HEK293 (cell line): ENCODE results near the gene STOX1.
"Not testable (repeated sequence)": the region's sequence is repeated elsewhere in the genome, so short reads cannot be mapped to it uniquely, and the experiment has no call there.

ENCODE experiments used
- BCL11A ChIP-seq: fragments of 450-650 bp; formaldehyde crosslinking; IDR thresholded peaks from 2 replicates; pipeline ENCODE4 v1.5.1; 2016; ENCODE audit warnings: low read depth, missing biosample characterization, missing genetic modification characterization
- HOXA7 ChIP-seq: sonication (generic); formaldehyde crosslinking; IDR thresholded peaks from 2 replicates; pipeline ENCODE4 v1.8.1; 2022; ENCODE audit warnings: missing genetic modification reagents, borderline replicate concordance
- ZNF24 ChIP-seq: fragments of 450-650 bp; formaldehyde crosslinking; IDR thresholded peaks from 2 replicates; pipeline ENCODE4 v1.5.1; 2016; ENCODE audit warnings: missing biosample characterization, missing genetic modification characterization
- ZNF404 ChIP-seq: fragments of 450-650 bp; formaldehyde crosslinking; IDR thresholded peaks from 2 replicates; pipeline ENCODE4 v1.5.1; 2017; ENCODE audit warnings: missing biosample characterization, missing genetic modification characterization
- ZNF561 ChIP-seq: fragments of 450-650 bp; IDR thresholded peaks from 2 replicates; pipeline ENCODE4 v1.5.1; 2018; ENCODE audit warnings: missing biosample characterization, missing genetic modification characterization, borderline replicate concordance
- ZSCAN30 ChIP-seq: fragments of 450-650 bp; IDR thresholded peaks from 2 replicates; pipeline ENCODE4 v1.5.1; 2018; ENCODE audit warnings: missing biosample characterization, mild to moderate bottlenecking, missing genetic modification characterization, moderate library complexity
- TF ChIP-seq, protein P1 (sequence below): fragments of 450-650 bp; formaldehyde crosslinking; IDR thresholded peaks from 2 replicates; pipeline ENCODE4 v1.5.1; 2016; ENCODE audit warnings: missing biosample characterization, missing genetic modification characterization
- TF ChIP-seq, protein P2 (sequence below): fragments of 450-650 bp; formaldehyde crosslinking; IDR thresholded peaks from 2 replicates; pipeline ENCODE4 v1.5.1; 2016; ENCODE audit warnings: missing biosample characterization, missing genetic modification characterization
- TF ChIP-seq, protein P3 (sequence below): fragments of 450-650 bp; formaldehyde crosslinking; IDR thresholded peaks from 2 replicates; pipeline ENCODE4 v1.5.1; 2016; ENCODE audit warnings: missing biosample characterization, missing genetic modification characterization
- TF ChIP-seq, protein P4 (sequence below): fragments of 450-650 bp; formaldehyde crosslinking; IDR thresholded peaks from 2 replicates; pipeline ENCODE4 v1.5.1; 2016; ENCODE audit warnings: missing biosample characterization, missing genetic modification characterization

DNA sequence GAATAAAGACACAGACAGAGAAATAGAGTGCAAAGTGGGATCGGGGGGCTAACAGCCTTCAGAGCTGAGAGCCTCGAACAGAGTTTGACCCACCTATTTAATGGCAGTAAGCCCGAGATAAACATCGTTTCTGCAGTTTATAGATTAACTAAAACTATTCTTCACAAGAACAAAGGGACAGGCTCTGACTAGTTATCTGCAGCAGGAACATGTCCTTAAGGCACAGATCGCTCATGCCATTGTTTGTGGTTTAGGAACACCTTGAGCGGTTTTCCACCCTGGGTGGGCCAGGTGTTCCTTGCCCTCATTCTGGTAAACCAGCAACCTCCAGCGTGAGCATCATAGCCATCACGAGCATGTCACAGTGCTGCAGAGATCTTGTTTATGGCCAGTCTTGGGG, 40.8 kb downstream of the STOX1 start:
- not testable (repeated sequence) for TF ChIP-seq ZNF561 (tag by site-specific recombination); ZSCAN30 (tag by site-specific recombination); ZNF24; HOXA7 (CRISPR knock-in tag); BCL11A; ZNF404 (tag by site-specific recombination)
- TF ChIP-seq, protein P1, sequence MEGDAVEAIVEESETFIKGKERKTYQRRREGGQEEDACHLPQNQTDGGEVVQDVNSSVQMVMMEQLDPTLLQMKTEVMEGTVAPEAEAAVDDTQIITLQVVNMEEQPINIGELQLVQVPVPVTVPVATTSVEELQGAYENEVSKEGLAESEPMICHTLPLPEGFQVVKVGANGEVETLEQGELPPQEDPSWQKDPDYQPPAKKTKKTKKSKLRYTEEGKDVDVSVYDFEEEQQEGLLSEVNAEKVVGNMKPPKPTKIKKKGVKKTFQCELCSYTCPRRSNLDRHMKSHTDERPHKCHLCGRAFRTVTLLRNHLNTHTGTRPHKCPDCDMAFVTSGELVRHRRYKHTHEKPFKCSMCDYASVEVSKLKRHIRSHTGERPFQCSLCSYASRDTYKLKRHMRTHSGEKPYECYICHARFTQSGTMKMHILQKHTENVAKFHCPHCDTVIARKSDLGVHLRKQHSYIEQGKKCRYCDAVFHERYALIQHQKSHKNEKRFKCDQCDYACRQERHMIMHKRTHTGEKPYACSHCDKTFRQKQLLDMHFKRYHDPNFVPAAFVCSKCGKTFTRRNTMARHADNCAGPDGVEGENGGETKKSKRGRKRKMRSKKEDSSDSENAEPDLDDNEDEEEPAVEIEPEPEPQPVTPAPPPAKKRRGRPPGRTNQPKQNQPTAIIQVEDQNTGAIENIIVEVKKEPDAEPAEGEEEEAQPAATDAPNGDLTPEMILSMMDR (tag by site-specific recombination) = not testable (repeated sequence)
- TF ChIP-seq, protein P2, sequence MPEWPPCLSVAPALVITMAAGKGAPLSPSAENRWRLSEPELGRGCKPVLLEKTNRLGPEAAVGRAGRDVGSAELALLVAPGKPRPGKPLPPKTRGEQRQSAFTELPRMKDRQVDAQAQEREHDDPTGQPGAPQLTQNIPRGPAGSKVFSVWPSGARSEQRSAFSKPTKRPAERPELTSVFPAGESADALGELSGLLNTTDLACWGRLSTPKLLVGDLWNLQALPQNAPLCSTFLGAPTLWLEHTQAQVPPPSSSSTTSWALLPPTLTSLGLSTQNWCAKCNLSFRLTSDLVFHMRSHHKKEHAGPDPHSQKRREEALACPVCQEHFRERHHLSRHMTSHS (tag by site-specific recombination) = not testable (repeated sequence)
- TF ChIP-seq, protein P3, sequence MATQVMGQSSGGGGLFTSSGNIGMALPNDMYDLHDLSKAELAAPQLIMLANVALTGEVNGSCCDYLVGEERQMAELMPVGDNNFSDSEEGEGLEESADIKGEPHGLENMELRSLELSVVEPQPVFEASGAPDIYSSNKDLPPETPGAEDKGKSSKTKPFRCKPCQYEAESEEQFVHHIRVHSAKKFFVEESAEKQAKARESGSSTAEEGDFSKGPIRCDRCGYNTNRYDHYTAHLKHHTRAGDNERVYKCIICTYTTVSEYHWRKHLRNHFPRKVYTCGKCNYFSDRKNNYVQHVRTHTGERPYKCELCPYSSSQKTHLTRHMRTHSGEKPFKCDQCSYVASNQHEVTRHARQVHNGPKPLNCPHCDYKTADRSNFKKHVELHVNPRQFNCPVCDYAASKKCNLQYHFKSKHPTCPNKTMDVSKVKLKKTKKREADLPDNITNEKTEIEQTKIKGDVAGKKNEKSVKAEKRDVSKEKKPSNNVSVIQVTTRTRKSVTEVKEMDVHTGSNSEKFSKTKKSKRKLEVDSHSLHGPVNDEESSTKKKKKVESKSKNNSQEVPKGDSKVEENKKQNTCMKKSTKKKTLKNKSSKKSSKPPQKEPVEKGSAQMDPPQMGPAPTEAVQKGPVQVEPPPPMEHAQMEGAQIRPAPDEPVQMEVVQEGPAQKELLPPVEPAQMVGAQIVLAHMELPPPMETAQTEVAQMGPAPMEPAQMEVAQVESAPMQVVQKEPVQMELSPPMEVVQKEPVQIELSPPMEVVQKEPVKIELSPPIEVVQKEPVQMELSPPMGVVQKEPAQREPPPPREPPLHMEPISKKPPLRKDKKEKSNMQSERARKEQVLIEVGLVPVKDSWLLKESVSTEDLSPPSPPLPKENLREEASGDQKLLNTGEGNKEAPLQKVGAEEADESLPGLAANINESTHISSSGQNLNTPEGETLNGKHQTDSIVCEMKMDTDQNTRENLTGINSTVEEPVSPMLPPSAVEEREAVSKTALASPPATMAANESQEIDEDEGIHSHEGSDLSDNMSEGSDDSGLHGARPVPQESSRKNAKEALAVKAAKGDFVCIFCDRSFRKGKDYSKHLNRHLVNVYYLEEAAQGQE (tag by site-specific recombination) = not testable (repeated sequence)
- TF ChIP-seq, protein P4, sequence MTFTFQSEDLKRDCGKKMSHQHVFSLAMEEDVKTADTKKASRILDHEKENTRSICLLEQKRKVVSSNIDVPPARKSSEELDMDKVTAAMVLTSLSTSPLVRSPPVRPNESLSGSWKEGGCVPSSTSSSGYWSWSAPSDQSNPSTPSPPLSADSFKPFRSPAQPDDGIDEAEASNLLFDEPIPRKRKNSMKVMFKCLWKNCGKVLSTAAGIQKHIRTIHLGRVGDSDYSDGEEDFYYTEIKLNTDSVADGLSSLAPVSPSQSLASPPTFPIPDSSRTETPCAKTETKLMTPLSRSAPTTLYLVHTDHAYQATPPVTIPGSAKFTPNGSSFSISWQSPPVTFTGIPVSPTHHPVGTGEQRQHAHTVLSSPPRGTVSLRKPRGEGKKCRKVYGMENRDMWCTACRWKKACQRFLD (tag by site-specific recombination) = not testable (repeated sequence)
